Fibroblast of gingiva (primary cell): ENCODE measurements around the gene WDR31.
A peak's percentile ranks its signal among the peaks of the same experiment; 100 is the strongest.
"Not testable (repeated sequence)": the region's sequence is repeated elsewhere in the genome, so short reads cannot be mapped to it uniquely, and the experiment has no call there.

Experiments used
- DNase-seq: peaks from one replicate; pipeline ENCODE4 v3.0.0-alpha.2; 2011; ENCODE audit warnings: low read depth

The WDR31 gene

GRCh38 chr9:113340011-113340699 lies at the start of gene WDR31:
TSS of gene WDR31 (minus strand) at chr9:113340275. CDS start at chr9:113332022, 8,253 bp downstream.
- DNase-seq: peak; percentile 91

- DNase-seq: no peak
Observed at GRCh38 chr9:113389451-113389850, 49.4 kb upstream of the WDR31 start.

- DNase-seq: no peak
Observed at GRCh38 chr9:113388833-113389232, 48.8 kb upstream of the WDR31 start.

- DNase-seq: no peak
Observed at GRCh38 chr9:113387560-113388230, 47.6 kb upstream of the WDR31 start.

- no peak for DNase-seq
Observed at GRCh38 chr9:113386571-113387393, 46.7 kb upstream of the WDR31 start.

GRCh38 chr9:113381909-113382411 lies 41.9 kb upstream of the WDR31 start:
- DNase-seq: no peak

- DNase-seq: not testable (repeated sequence)
Observed at GRCh38 chr9:113381441-113381840, 41.4 kb upstream of the WDR31 start.

GRCh38 chr9:113380869-113381378 lies 40.8 kb upstream of the WDR31 start:
- DNase-seq: no peak

GRCh38 chr9:113379829-113380210 lies 39.7 kb upstream of the WDR31 start:
- not testable (repeated sequence) for DNase-seq

- not testable (repeated sequence) for DNase-seq
Observed at GRCh38 chr9:113379094-113379828, 39.2 kb upstream of the WDR31 start.

GRCh38 chr9:113376634-113377567 lies 36.8 kb upstream of the WDR31 start, which contains the start of gene HDHD3:
TSS of gene HDHD3 (minus strand) at chr9:113376986. CDS start at chr9:113374354, 2,632 bp downstream.
- peak; percentile 61 for DNase-seq

- no peak for DNase-seq
Observed at GRCh38 chr9:113375057-113376023, 35.3 kb upstream of the WDR31 start.

GRCh38 chr9:113373676-113374392 lies 33.8 kb upstream of the WDR31 start:
- DNase-seq: no peak

- no peak for DNase-seq
Observed at GRCh38 chr9:113373256-113373655, 33.2 kb upstream of the WDR31 start.

- DNase-seq: no peak
Observed at GRCh38 chr9:113372059-113372458, 32.0 kb upstream of the WDR31 start.

GRCh38 chr9:113370806-113371325 lies 30.8 kb upstream of the WDR31 start:
- no peak for DNase-seq

- no peak for DNase-seq
Observed at GRCh38 chr9:113369855-113370140, 29.7 kb upstream of the WDR31 start.
